Glomerular visceral epithelial cell (primary cell): Measurements from ENCODE around the gene CCDC87.
"Not testable (repeated sequence)": the region's sequence is repeated elsewhere in the genome, so short reads cannot be mapped to it uniquely, and the experiment has no call there.

Source experiments
- DNase-seq: peaks from one replicate; pipeline ENCODE4 v3.0.0-alpha.2; 2016; ENCODE audit errors: extremely low spot score

The CCDC87 gene

GRCh38 chr11:66616379-66617154 lies 23.7 kb upstream of the CCDC87 start, which contains the start of gene RBM14:
RBM14 (plus strand) TSS chr11:66616630; CDS start chr11:66616721, 91 bp downstream.
- DNase-seq = peak; percentile 99

- no peak for DNase-seq
Measured at GRCh38 chr11:66614073-66614472, 21.2 kb upstream of the CCDC87 start.

GRCh38 chr11:66612458-66612857 lies 19.6 kb upstream of the CCDC87 start:
- no peak for DNase-seq

GRCh38 chr11:66609721-66610617 lies 17.1 kb upstream of the CCDC87 start:
- DNase-seq = no peak

- DNase-seq = peak; percentile 70
Measured at GRCh38 chr11:66607126-66607834, 14.4 kb upstream of the CCDC87 start.

GRCh38 chr11:66606608-66607007 lies 13.7 kb upstream of the CCDC87 start:
- not testable (repeated sequence) for DNase-seq

- no peak for DNase-seq
Measured at GRCh38 chr11:66604155-66604554, 11.3 kb upstream of the CCDC87 start.

GRCh38 chr11:66603072-66603471 lies 10.2 kb upstream of the CCDC87 start:
- DNase-seq = no peak

- no peak for DNase-seq
Measured at GRCh38 chr11:66600631-66601233, 7.9 kb upstream of the CCDC87 start.

- no peak for DNase-seq
Measured at GRCh38 chr11:66600219-66600618, 7.4 kb upstream of the CCDC87 start.

GRCh38 chr11:66598993-66599392 lies 6.1 kb upstream of the CCDC87 start:
- no peak for DNase-seq

GRCh38 chr11:66595245-66595904 lies 2.5 kb upstream of the CCDC87 start:
- DNase-seq = no peak

GRCh38 chr11:66593650-66594049 lies 787 bp upstream of the CCDC87 start:
- no peak for DNase-seq

- no peak for DNase-seq
Measured at GRCh38 chr11:66593303-66593635, 406 bp upstream of the CCDC87 start.

- DNase-seq = no peak
Measured at GRCh38 chr11:66591175-66591574, 1.7 kb downstream of the CCDC87 start.

- DNase-seq = no peak
Measured at GRCh38 chr11:66589996-66590675, 2.7 kb downstream of the CCDC87 start.

- not testable (repeated sequence) for DNase-seq
Measured at GRCh38 chr11:66589315-66589714, 3.5 kb downstream of the CCDC87 start.

GRCh38 chr11:66586136-66586535 lies 6.7 kb downstream of the CCDC87 start:
- DNase-seq = no peak

GRCh38 chr11:66585447-66585846 lies 7.4 kb downstream of the CCDC87 start:
- DNase-seq = not testable (repeated sequence)

GRCh38 chr11:66582565-66583147 lies 10.2 kb downstream of the CCDC87 start:
- not testable (repeated sequence) for DNase-seq
